Aorta (tissue), 5 donors: ENCODE measurements around the gene SNRPN. TPM values are rescaled to one million over a fixed set of nuclear protein-coding genes. Genes with fewer than 3 reads are reported as not detected.
"Not testable (repeated sequence)": the region's sequence is repeated elsewhere in the genome, so short reads cannot be mapped to it uniquely, and the experiment has no call there.

Experiments
- ATAC-seq: fragments of 200-7000 bp; cut with Tn5 transposase; one replicate; pipeline ENCODE4 v1.9.1; 2022; ENCODE audit warnings: moderate library complexity; ENCODE audit not compliant: low FRiP score
- DNase-seq, 2 donors: peaks; one replicate each; pipeline ENCODE4 v3.0.0-alpha.2; 2020
- H3K27ac ChIP-seq, 2 donors: one replicate each; pipeline ENCODE4 v1.5.1; 2013; ENCODE audit warnings: low read length in 2 of 2, mild to moderate bottlenecking in 2 of 2, moderate library complexity in 2 of 2, control low read depth in 1 of 2, inconsistent platforms in 1 of 2, low read depth in 1 of 2
- H3K27me3 ChIP-seq, 2 donors: one replicate each; pipeline ENCODE4 v1.6.1; 2013; ENCODE audit warnings: control low read depth in 1 of 2, low read length in 1 of 2, mild to moderate bottlenecking in 1 of 2, moderate library complexity in 1 of 2; ENCODE audit not compliant: insufficient read depth in 2 of 2, control insufficient read depth in 1 of 2
- H3K36me3 ChIP-seq, 2 donors: one replicate each; pipeline ENCODE4 v1.6.1; 2013; ENCODE audit warnings: control low read depth in 1 of 2, low read length in 1 of 2, mild to moderate bottlenecking in 1 of 2; ENCODE audit not compliant: insufficient read depth in 2 of 2, control insufficient read depth in 1 of 2
- H3K4me1 ChIP-seq, 2 donors: one replicate each; pipeline ENCODE4 v1.6.1; 2013; ENCODE audit warnings: low read length in 2 of 2, control low read depth in 1 of 2, mild to moderate bottlenecking in 1 of 2, moderate library complexity in 1 of 2; ENCODE audit not compliant: insufficient read depth in 2 of 2, control insufficient read depth in 1 of 2
- H3K4me3 ChIP-seq, 2 donors: one replicate each; pipeline ENCODE4 v1.5.1; 2013; ENCODE audit warnings: low read length in 2 of 2, control low read depth in 1 of 2, mild to moderate bottlenecking in 1 of 2
- H3K9me3 ChIP-seq: one replicate; pipeline ENCODE4 v1.6.1; 2013; ENCODE audit warnings: mild to moderate bottlenecking, low read length; ENCODE audit not compliant: control insufficient read depth
- WGBS, 2 donors: extraction: QIAGEN DNeasy Blood & Tissue Kit; methylation state at CpG; one replicate each; pipeline ENCODE4 v1.1.7; 2013; 5-methylcytosine and 5-hydroxymethylcytosine counted together
- intact Hi-C, 2 donors: fragments of 100-400 bp; cut with DNase I; formaldehyde crosslinking; loops; one replicate each; pipeline versions ENCODE4 v1.14.2 to v1.15.0; 2022
- long read RNA-seq, 2 donors: library from polyadenylated mRNA; unstranded; transcript quantifications; one replicate each; pipeline ENCODE4 v2.0.0, GENCODE V29; 2020 to 2021
- polyA plus RNA-seq, 2 donors: library from polyadenylated mRNA; stranded (reverse); fragments of 200-250 nt; gene quantifications; one replicate each; pipeline ENCODE4 v1.2.3, GENCODE V29; 2013
- total RNA-seq, 2 donors: library from RNA; stranded (reverse); fragmentation: NEBNext Ultra II Directional; extraction: Animal tissue kit (Norgen Biotek cat#: 25700); gene quantifications; one replicate each; pipeline ENCODE4 v1.2.1, GENCODE V29; 2021
- donor health status: healthy with polysubstance abuse.
- donor health status: Bipolar disorder and iron deficiency.
- donor health status: DM: no; HTN: no; CAD: no.
- donor health status: DM: no; HTN: no; CAD: no.
- donor health status: DM: yes; HTN: yes; CAD: no.

The SNRPN gene
- total RNA-seq: 100 to 1,000 TPM; 112 to 115 TPM
- 100 to 1,000 TPM; 213 to 268 TPM for polyA plus RNA-seq
- long read RNA-seq, donor 1, transcript SNRPN-201 (10 exons, 1,304 nt): minor isoform, 5 of 369 reads
- long read RNA-seq, donor 1, transcript SNRPN-203 (12 exons, 1,605 nt): minor isoform, 31 of 369 reads
- long read RNA-seq, donor 1, transcript SNRPN-202 (10 exons, 1,528 nt): major isoform, 236 of 369 reads
- long read RNA-seq, donor 1, partial matches to known transcripts: 39 of 369 reads
- long read RNA-seq, donor 1, other reads (novel, unspliced or antisense): 55 of 369 reads
- long read RNA-seq, donor 2, transcript SNRPN-202 (10 exons, 1,528 nt): major isoform, 33 of 56 reads
- long read RNA-seq, donor 2, partial matches to known transcripts: 12 of 56 reads
- long read RNA-seq, donor 2, other reads (novel, unspliced or antisense): 8 of 56 reads

- ATAC-seq (peak; percentile 83), DNase-seq (peak; percentile 90 to 93)
- Histone ChIP-seq H3K36me3 (no peaks in the 10 kb centered on the region), H3K27ac (peak within 1 kb of the TSS; percentile 10 to 88), H3K9me3 (no peaks in the 10 kb centered on the region), H3K27me3 (no peaks in the 10 kb centered on the region), H3K4me3 (peak within 1 kb of the TSS; percentile 50 to 54), H3K4me1 (no peaks in the 10 kb centered on the region)
- 48 to 52% methylated on average over 47 of the region's 47 CpGs for WGBS, 2 donors
- intact Hi-C loops: loop anchor here (2.0 to 5.0 kb wide), 2 partner anchors 98 kb away; no protein-coding TSS in a partner anchor
These were observed at the start of gene SNRPN, which contains the start of gene SNURF for GRCh38 chr15:24954783-24955530. SNRPN (plus strand) TSS chr15:24954987; CDS start chr15:24974454, 19,467 bp downstream. SNURF (plus strand) TSS chr15:24954987; CDS start chr15:24955049, 62 bp downstream.

GRCh38 chr15:24916305-24917009 lies 38.3 kb upstream of the SNRPN start:
- WGBS, 2 donors: 84 to 86% methylated on average over 8 of the region's 8 CpGs
- no peak overlapping the region for H3K4me3 ChIP-seq
- no peak for ATAC-seq
- DNase-seq: no peak
- peaks cover 0 to 1% of the 10 kb centered on the region in 2 donors for H3K36me3 ChIP-seq
- intact Hi-C loops: no loop called here
- H3K9me3 ChIP-seq: no peaks in the 10 kb centered on the region
- no peak overlapping the region for H3K27ac ChIP-seq
- H3K27me3 ChIP-seq: no peaks in the 10 kb centered on the region
- no peaks in the 10 kb centered on the region for H3K4me1 ChIP-seq

- no peak overlapping the region for H3K4me3 ChIP-seq
- intact Hi-C loops: no loop called here
- no peaks in the 10 kb centered on the region for H3K27me3 ChIP-seq
- H3K27ac ChIP-seq: no peak overlapping the region
- WGBS, 2 donors: 91% methylated on average over 14 of the region's 14 CpGs
- DNase-seq: no peak
- H3K4me1 ChIP-seq: no peaks in the 10 kb centered on the region
- no peak for ATAC-seq
- H3K36me3 ChIP-seq: peaks cover 0 to 1% of the 10 kb centered on the region in 2 donors
- H3K9me3 ChIP-seq: no peaks in the 10 kb centered on the region
These were observed 37.4 kb upstream of the SNRPN start for GRCh38 chr15:24917431-24917830.

GRCh38 chr15:24919446-24919845 lies 35.3 kb upstream of the SNRPN start:
- DNase-seq (no peak), ATAC-seq (no peak)
- Histone ChIP-seq H3K4me1 (no peaks in the 10 kb centered on the region), H3K27ac (no peak overlapping the region), H3K27me3 (no peaks in the 10 kb centered on the region), H3K36me3 (peaks cover 0 to 1% of the 10 kb centered on the region in 2 donors), H3K9me3 (no peaks in the 10 kb centered on the region), H3K4me3 (no peak overlapping the region)
- intact Hi-C loops: no loop called here
- WGBS, 2 donors: 88 to 89% methylated on average over 2 of the region's 2 CpGs

- H3K4me1 ChIP-seq, H3K4me3 ChIP-seq, H3K36me3 ChIP-seq, H3K9me3 ChIP-seq, DNase-seq, H3K27ac ChIP-seq, ATAC-seq, H3K27me3 ChIP-seq, intact Hi-C loops: not testable (repeated sequence)
- WGBS, 2 donors: 80 to 92% methylated on average over 6 of the region's 6 CpGs
These were observed 32.0 kb upstream of the SNRPN start for GRCh38 chr15:24922781-24923180.

- intact Hi-C loops: no loop called here
- DNase-seq: no peak
These were observed 30.6 kb upstream of the SNRPN start for GRCh38 chr15:24924153-24924552.

GRCh38 chr15:24924621-24925020 lies 30.2 kb upstream of the SNRPN start:
- no peaks in the 10 kb centered on the region for H3K4me1 ChIP-seq
- DNase-seq: no peak
- WGBS, 2 donors: 0 to 9% methylated on average over 2 of the region's 2 CpGs
- no peaks in the 10 kb centered on the region for H3K9me3 ChIP-seq
- no peak for ATAC-seq
- peak overlapping the region in 1 of 2 donors; percentile 25 for H3K27ac ChIP-seq
- H3K27me3 ChIP-seq: no peaks in the 10 kb centered on the region
- intact Hi-C loops: no loop called here
- no peak overlapping the region for H3K4me3 ChIP-seq
- peaks cover 0 to 1% of the 10 kb centered on the region in 2 donors for H3K36me3 ChIP-seq

More at GRCh38 chr15:24924153-24924552, 30.6 kb upstream of the SNRPN start:
- no peaks in the 10 kb centered on the region for H3K27me3 ChIP-seq
- H3K4me3 ChIP-seq: no peak overlapping the region
- H3K36me3 ChIP-seq: peaks cover 0 to 1% of the 10 kb centered on the region in 2 donors
- 75 to 82% methylated on average over 3 of the region's 3 CpGs for WGBS, 2 donors
- H3K27ac ChIP-seq: no peak overlapping the region
- ATAC-seq: no peak
- H3K9me3 ChIP-seq: no peaks in the 10 kb centered on the region
- no peaks in the 10 kb centered on the region for H3K4me1 ChIP-seq

GRCh38 chr15:24931874-24932732 lies 22.7 kb upstream of the SNRPN start:
- H3K36me3 ChIP-seq, H3K4me1 ChIP-seq, H3K9me3 ChIP-seq, H3K27ac ChIP-seq, H3K4me3 ChIP-seq, DNase-seq, intact Hi-C loops, H3K27me3 ChIP-seq, ATAC-seq: not testable (repeated sequence)
- WGBS, 2 donors: 92% methylated on average over 10 of the region's 10 CpGs
